22Rv1 (cell line): ENCODE measurements around the gene PUS1.

Experiments used
- H3K27ac ChIP-seq: fragments of 450-650 bp; 2 replicates; pipeline ENCODE4 v1.5.1; 2017
- CTCF ChIP-seq: fragments of 450-650 bp; IDR thresholded peaks from 2 replicates; pipeline ENCODE4 v1.5.1; 2017; ENCODE audit warnings: mild to moderate bottlenecking
- ZFX ChIP-seq: fragments of 450-650 bp; IDR thresholded peaks from 2 replicates; pipeline ENCODE4 v1.6.1; 2017; ENCODE audit warnings: antibody characterized with exemption, borderline replicate concordance

Gene PUS1

DNA sequence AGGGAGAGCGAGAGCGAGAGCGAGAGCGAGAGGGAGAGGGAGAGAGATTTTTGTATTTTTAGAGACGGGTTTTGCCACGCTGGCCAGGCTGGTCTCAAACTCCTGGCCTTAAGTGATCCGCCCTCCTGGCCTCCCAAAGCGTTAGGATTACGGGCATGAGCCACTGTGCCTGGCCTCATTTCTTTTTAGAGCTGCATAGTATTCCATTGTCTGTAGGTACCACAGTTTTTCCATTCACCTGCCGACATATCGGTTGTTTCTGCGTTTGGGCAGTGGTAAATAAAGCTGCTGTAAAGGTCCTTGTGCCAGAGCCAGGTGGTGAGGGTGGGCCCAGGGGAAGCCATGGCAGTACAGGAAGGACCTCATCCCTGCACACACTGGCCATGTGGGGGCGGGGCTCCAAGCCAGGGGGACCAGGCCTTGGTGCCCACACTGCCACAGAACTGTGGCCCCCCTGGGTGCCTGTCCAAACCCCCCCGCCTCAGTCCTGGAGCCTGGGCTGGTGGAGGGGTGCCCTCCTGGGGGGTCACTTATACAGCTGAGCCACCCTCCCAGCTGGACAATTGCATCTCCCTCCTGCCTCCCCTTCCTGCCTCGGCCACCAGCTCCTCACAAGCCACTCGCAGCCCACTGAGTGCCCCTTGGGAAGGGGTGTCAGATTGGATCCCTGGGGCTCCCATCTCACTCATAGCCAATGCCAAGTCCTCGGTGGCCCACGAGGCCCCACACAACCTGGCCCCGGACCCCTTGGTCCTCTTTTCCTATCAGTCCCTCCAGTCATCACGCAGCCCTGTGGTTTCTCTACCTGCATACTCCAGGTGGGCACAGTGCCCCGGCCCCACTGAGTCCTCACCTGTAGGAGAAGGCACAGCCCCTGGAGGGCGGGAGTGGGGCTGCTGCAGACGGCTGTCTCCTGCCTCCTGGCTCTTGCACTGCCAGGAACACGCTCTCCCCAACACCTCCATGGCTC is 1.7 kb upstream of the PUS1 start:
- no peak overlapping the region for H3K27ac ChIP-seq
- TF ChIP-seq ZFX (no peak), CTCF (no peak)

DNA sequence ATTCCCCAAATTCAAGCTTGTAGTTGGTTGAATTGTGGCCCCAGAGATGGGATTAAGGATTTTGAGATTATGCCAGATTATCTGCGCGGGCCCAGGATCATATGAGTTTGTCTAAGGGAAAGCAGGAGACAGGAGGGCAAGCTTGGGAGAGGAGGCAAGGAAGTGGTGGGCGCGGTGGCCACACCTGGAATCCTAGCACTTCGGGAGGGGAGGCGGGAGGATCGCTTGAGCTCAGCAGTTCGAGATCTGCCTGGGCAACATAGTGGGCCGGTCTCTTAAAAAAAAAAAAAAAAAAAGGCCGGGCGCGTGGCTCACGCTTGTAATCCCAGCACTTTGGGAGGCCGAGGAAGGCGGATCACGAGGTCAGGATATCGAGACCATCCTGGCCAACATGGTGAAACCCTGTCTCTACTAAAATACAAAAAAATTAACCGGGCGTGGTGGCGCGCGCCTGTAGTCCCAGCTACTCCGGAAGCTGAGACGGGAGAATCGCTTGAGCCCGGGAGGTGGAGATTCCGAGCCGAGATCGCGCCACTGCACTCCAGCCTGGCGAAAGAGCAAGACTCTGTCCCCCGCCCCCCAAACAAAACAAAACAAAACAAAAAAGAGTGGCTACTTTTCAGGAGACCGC is 881 bp upstream of the PUS1 start:
- peak overlapping the region; percentile 77; the same call in 1 of the 2 replicates for H3K27ac ChIP-seq
- TF ChIP-seq CTCF = no peak
- no peak for TF ChIP-seq ZFX

GRCh38 chr12:131929581-131930456 is 743 bp downstream of the PUS1 start:
- TF ChIP-seq CTCF (no peak), ZFX (no peak)
- H3K27ac ChIP-seq = peak overlapping the region; percentile 77

- TF ChIP-seq ZFX (no peak), CTCF (no peak)
- peak overlapping the region; percentile 77 for H3K27ac ChIP-seq
These were observed 1.4 kb downstream of the PUS1 start for GRCh38 chr12:131930510-131930909.

DNA sequence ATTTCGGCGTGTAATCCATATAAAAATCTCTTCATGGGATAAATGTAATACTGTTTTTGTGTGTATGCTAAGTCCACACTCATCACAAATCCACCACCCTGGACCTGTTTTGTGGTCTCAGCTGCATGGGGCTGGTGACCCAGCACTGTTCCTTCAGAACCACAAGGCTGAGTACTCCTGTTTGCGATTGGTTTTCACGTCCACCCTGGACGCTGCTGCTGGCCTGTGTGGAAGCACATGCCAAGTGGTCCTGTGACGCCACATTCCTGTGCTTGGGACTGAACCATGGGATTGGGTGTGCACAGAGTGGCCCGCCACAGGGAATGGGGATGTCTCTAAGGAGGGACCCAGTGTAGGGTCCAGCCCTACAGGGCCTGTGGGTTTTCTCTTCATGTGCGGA is 4.3 kb downstream of the PUS1 start:
- TF ChIP-seq CTCF (no peak), ZFX (no peak)
- H3K27ac ChIP-seq = no peak overlapping the region

- TF ChIP-seq ZFX (no peak), CTCF (no peak)
- no peak overlapping the region for H3K27ac ChIP-seq
These were observed 5.5 kb downstream of the PUS1 start for GRCh38 chr12:131934535-131934934.

DNA sequence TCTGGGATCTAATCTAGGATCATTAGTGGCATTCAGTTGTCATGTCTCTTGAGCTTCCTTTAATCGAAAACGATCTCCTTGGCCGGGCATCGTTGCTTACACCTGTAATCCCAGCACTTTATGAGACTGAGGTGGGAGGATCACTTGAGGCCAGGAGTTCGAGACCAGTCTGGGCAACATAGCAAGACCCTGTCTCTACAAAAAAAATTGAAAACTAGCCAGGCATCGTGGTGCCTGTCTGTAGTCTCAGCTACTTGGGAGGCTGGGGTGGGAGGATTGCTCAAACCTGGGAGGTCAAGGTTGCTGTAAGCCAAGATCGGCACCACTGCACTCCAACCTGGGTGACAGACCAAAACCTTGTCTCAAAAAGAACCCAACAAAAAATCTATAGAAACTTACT is 9.0 kb downstream of the PUS1 start:
- TF ChIP-seq ZFX (no peak), CTCF (no peak)
- H3K27ac ChIP-seq = peak overlapping the region; percentile 6
